Measurements from ENCODE around the gene CHIT1.

- TF ChIP-seq ELF4 (CRISPR knock-in tag; IDR thresholded peaks at IDR 0.05; ENCODE audit: borderline replicate concordance), result no peak
- no peak for TF ChIP-seq CTCF (CRISPR knock-in tag; IDR thresholded peaks at IDR 0.05)
- no peak for TF ChIP-seq CREM (IDR thresholded peaks at IDR 0.05)
- TF ChIP-seq CREM (CRISPR knock-in tag; IDR thresholded peaks at IDR 0.05), result no peak
- TF ChIP-seq SP1 (IDR thresholded peaks at IDR 0.05), result no peak
- TF ChIP-seq SP1 (CRISPR knock-in tag; IDR thresholded peaks at IDR 0.05), result no peak
- no peak for TF ChIP-seq POLR2AphosphoS2 (IDR thresholded peaks at IDR 0.05; ENCODE audit: low read depth, low read length)
- TF ChIP-seq, protein P1, sequence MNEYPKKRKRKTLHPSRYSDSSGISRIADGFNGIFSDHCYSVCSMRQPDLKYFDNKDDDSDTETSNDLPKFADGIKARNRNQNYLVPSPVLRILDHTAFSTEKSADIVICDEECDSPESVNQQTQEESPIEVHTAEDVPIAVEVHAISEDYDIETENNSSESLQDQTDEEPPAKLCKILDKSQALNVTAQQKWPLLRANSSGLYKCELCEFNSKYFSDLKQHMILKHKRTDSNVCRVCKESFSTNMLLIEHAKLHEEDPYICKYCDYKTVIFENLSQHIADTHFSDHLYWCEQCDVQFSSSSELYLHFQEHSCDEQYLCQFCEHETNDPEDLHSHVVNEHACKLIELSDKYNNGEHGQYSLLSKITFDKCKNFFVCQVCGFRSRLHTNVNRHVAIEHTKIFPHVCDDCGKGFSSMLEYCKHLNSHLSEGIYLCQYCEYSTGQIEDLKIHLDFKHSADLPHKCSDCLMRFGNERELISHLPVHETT (CRISPR knock-in tag; conservative IDR thresholded peaks at IDR 0.05), result no peak
- no peak for TF ChIP-seq REPIN1 (CRISPR knock-in tag; IDR thresholded peaks at IDR 0.05; ENCODE audit: borderline replicate concordance, low read depth)
Measured at GRCh38 chr1:203276408-203276807, 46.9 kb upstream of the CHIT1 start.

All from HepG2 (cell line).